A549 treated with RU486 at 1 μM for 4 hours (cell line): ENCODE measurements around the gene ADD2. TPM values are rescaled to one million over a fixed set of nuclear protein-coding genes. Genes with fewer than 3 reads are reported as not detected.

Source experiments
- total RNA-seq: library from RNA; stranded (reverse); fragments of 200-300 nt; extraction: Qiagen RNA extraction; gene quantifications from 5 replicates; pipeline ENCODE4 v1.2.3, GENCODE V29; 2022; ENCODE audit warnings: low read depth

Gene ADD2
- total RNA-seq = 20.0 to 28.1 TPM (median 23.1 TPM) in 5 replicates

GRCh38 chr2:70767699-70768589 is at the start of gene ADD2:
ADD2 (minus strand) TSS chr2:70768200; CDS start chr2:70706408, 61,792 bp downstream.

DNA sequence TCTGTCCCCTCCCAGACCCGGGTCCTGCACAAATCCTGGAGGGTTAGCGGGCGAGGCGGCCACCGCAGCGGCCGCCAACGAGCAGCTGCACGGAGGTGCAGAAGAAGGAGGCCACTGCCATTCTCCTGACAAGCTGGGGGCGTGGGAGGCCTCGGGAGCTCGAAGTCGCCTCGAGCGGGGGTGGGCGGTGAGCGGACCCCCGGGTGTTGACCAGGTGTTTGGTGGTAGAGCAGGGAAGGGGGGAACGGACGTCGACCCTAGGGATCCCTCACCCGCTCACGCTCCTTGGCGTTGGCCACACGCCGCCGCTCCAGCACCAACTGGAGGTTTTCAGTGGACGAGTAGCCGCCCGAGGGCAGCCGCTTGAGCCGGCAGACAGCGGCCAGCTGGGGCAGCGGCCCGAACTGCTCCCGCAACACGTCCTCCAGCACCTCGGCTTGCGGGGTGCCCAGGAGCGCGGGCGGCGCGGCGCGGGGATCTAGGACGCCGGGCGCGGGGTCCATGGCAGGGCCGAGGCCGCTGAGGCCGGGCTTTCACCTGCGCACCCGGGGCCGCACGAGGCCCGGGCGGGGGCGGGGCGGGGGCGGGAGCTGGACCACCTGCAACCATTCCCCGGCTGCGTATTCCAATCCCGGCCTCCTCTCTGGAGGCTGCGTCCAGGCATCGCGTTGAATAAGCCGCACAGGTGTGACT is 22.3 kb upstream of the ADD2 start, which contains the start of gene FIGLA:
Gene FIGLA (minus strand): TSS at position 508 of the 693 bp plus-strand sequence. CDS start 5 bp downstream, at position 503.

Other genes starting within 250 kb of the ADD2 start
- gene TGFA, start 214.4 kb downstream of the ADD2 start, total RNA-seq = 7.9 to 9.5 TPM (median 8.7 TPM) in 5 replicates
- gene FIGLA, start 22.4 kb upstream of the ADD2 start, total RNA-seq = not detected in 5 replicates
- not detected in 5 replicates for gene CLEC4F, start 52.4 kb upstream of the ADD2 start, total RNA-seq
- not detected in 5 replicates for gene CD207, start 67.6 kb upstream of the ADD2 start, total RNA-seq
- gene VAX2, start 132.4 kb upstream of the ADD2 start, total RNA-seq = 3.2 to 6.6 TPM (median 5.1 TPM) in 5 replicates
- gene ATP6V1B1, start 167.7 kb upstream of the ADD2 start, total RNA-seq = 0.32 to 2.5 TPM (median 2.1 TPM) in 5 replicates
- gene ANKRD53, start 210.4 kb upstream of the ADD2 start, total RNA-seq = not detected in 5 replicates
- 73.1 to 84.6 TPM (median 83.3 TPM) in 5 replicates for gene TEX261, start 226.7 kb upstream of the ADD2 start, total RNA-seq